Stomach (tissue), 4 donors: ENCODE results near the gene IFT43.

Experiments
- EP300 ChIP-seq: sonication (generic); formaldehyde crosslinking; IDR thresholded peaks from one replicate; pipeline ENCODE4 v1.6.1; 2017; ENCODE audit warnings: antibody characterized with exemption
- TF ChIP-seq, protein P1 (sequence below), 7 experiments: fragments of 450-650 bp in 4 of 7; fragments of 200-600 bp in 3 of 7; sonication (generic) in 3 of 7; IDR thresholded peaks; one replicate each; pipeline ENCODE4 v1.5.1; 2016 to 2019; ENCODE audit warnings: antibody characterized with exemption in 7 of 7, control low read depth in 2 of 7, mild to moderate bottlenecking in 1 of 7

DNA sequence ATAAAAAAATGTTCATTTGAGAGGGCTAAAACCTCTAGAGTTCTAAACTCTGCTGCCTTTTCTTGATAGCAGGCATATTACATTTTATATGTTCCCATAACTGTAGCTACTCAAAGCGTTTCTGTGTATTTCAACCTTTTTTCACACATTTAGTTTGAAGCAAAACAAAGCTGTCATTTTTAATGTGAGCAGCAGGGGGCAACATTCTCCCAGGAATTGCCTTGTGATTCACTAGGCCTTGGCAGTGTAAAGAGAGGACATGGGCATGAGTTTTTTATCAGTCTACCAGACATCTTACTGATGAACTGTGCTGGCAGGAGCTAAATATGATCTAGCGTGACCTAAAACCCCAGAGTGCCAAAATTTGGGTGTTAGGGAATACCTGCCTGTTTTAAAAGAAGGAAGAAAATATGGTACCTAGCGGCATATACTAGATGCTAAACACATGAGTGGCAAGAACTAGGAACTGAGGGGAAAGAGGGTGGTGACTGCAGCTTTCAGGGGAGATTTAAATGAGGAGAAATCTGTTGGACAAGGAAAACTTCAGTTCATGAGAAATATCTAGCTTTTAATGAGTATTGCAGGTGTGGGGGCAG lies 65.3 kb downstream of the IFT43 start:
- TF ChIP-seq, protein P1, sequence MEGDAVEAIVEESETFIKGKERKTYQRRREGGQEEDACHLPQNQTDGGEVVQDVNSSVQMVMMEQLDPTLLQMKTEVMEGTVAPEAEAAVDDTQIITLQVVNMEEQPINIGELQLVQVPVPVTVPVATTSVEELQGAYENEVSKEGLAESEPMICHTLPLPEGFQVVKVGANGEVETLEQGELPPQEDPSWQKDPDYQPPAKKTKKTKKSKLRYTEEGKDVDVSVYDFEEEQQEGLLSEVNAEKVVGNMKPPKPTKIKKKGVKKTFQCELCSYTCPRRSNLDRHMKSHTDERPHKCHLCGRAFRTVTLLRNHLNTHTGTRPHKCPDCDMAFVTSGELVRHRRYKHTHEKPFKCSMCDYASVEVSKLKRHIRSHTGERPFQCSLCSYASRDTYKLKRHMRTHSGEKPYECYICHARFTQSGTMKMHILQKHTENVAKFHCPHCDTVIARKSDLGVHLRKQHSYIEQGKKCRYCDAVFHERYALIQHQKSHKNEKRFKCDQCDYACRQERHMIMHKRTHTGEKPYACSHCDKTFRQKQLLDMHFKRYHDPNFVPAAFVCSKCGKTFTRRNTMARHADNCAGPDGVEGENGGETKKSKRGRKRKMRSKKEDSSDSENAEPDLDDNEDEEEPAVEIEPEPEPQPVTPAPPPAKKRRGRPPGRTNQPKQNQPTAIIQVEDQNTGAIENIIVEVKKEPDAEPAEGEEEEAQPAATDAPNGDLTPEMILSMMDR (IDR thresholded peaks at IDR 0.05), result peak in 5 of 7 experiments; percentile 55 to 84 (median 69)
- no peak for TF ChIP-seq EP300
